ENCODE data around the gene METRN.

The METRN gene

GRCh38 chr16:714558-715476 is at the start of gene METRN:
METRN (plus strand) TSS chr16:715118; CDS start chr16:715290, 172 bp downstream.
- DNase-seq, result peak; percentile 49 to 84 (median 68)

DNA sequence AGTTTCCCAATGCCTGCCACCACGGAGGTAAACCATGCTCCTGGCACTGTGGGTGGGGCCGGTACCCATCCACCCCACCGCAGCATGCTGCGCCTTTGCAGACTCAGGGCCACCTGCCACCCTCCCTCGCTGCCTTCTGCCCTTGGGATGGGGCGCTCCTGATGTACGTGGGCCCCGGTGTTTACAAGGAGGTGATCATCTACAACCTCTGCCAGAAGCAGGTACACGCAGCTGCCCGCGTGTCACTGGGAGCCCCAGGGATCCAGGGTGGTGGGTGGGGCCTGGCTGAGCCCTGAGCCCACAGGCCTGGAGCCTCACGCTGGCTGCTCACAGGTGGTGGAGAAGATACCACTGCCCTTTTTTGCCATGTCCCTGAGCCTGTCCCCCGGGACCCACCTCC is 48.3 kb upstream of the METRN start:
- no peak for DNase-seq

DNA sequence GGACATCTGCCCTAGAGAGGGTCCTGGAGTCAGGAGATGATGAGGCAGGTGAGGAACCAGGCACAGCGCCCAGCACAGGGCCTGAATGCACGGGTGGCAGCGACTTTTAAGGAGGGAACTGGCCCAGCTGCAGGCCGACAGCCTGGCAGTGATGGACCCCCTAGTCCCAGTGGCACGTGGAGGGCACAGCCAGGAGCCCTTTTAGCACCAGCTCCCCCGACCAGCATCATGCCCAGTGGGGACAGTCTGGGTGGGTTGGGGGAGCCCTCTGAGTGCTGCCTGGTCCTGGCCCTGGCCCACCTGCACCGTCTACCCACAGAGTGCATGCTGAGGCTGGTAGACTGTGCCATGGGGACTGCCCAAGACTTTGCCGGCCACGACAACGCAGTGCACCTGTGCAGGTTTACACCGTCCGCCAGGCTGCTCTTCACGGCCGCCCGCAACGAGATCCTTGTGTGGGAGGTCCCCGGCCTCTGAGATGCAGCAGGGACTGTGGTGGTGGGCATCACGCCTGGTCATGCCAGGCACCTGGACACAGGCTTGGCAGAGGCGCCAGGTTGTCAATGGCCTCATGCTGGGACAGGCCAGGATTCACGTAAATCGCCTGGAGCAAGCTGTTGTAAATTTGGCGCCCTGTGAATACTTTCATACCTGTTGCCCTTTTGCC is 47.7 kb upstream of the METRN start:
- no peak for DNase-seq

DNA sequence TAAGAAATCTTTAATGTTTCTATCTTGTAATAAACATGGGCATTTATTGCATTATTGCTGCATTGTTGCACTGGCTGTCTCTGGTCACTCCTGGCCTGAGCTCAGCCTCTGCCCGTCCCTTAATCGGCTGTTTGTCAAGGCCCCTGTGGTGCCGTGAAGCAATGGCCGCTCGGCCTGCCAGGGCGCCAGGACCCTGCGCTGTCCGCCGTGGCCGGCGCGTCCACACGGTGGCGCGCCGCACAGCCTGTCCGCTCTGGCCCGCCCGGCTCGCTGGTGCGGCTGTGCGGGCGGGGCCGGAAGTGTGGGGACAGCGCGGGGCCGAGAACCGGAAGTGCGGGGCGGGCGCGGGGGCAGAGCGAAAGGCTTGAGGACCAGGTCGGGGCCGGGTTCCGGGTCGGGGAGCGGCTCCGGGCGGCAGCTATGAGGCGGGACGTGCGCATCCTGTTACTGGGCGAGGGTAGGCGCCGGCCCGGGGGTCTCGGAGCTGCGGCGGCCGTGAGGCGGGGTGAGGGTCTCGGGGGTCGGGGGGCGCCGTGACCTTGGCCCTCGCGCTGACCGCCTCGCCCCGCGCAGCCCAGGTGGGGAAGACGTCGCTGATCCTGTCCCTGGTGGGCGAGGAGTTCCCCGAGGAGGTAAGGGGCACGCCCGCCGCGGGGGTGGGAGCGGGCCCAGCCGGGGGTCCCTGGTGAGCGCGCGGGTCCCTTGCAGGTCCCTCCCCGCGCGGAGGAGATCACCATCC is 47.0 kb upstream of the METRN start, which contains the start of gene RHOT2:
Gene RHOT2 (plus strand): TSS at position 353 of the 739 bp plus-strand sequence. CDS start 68 bp downstream, at position 421.
- peak; percentile 73 to 89 (median 80) for DNase-seq

- DNase-seq, result no peak
Observed at GRCh38 chr16:668519-669171, 46.3 kb upstream of the METRN start.

GRCh38 chr16:669666-670065 is 45.3 kb upstream of the METRN start:
- no peak for DNase-seq

GRCh38 chr16:670485-671352 is 44.2 kb upstream of the METRN start:
- no peak for DNase-seq

- no peak for DNase-seq
Observed at GRCh38 chr16:671353-672131, 43.4 kb upstream of the METRN start.

- no peak for DNase-seq
Observed at GRCh38 chr16:672371-672770, 42.5 kb upstream of the METRN start.

- no peak for DNase-seq
Observed at GRCh38 chr16:672851-673250, 42.1 kb upstream of the METRN start.

GRCh38 chr16:673399-673991 is 41.4 kb upstream of the METRN start:
- no peak for DNase-seq

- DNase-seq, result no peak
Observed at GRCh38 chr16:674214-674881, 40.6 kb upstream of the METRN start.

DNA sequence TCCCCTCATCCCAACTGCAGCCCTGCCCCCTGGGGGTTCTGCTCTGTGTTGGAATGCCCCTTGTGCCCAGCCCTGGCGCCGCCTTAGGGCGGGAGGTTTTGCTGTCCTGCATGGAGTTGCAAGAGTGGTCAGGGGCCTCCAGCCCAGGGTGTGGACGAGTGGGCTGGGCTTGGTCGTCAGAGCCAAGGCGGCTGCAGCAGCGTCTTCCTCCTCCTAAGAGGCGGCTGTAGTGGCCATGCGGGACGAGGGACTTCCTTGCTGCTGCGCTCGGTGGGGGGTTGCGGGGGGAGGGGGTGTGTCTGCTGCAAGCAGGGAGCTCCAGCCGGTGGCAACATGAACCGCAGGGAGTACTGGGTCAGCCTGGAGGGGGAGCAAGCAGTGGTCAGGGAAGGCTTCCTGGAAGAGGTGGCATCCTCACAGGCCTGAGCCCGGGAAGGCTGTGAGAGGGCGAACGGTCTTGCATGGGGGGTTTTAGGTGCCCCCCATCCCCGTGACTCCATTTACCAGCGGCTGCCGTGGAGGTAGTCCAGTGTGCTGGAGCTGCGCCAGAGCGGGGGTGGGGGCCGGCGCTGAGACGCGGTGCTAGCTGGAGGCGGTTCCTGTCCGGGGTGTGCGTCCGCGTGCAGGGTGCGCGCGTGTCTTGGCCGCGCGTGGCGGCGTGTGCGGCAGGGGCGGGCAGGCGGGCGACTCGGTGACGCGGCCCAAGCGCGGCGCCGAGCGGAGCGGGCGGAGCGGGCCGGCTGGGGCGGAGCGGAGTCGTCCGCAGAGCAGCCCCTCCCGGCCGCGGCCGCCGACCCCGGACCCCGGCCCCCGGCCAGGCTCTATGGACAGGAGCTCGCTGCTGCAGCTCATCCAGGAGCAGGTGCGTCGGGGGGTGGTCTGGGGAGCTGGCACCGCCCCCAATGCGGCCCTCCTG is 39.7 kb upstream of the METRN start, which contains the start of gene RHBDL1:
Gene RHBDL1 (plus strand): TSS at position 704 of the 916 bp plus-strand sequence. CDS start 120 bp downstream, at position 824.
- DNase-seq, result no peak

DNA sequence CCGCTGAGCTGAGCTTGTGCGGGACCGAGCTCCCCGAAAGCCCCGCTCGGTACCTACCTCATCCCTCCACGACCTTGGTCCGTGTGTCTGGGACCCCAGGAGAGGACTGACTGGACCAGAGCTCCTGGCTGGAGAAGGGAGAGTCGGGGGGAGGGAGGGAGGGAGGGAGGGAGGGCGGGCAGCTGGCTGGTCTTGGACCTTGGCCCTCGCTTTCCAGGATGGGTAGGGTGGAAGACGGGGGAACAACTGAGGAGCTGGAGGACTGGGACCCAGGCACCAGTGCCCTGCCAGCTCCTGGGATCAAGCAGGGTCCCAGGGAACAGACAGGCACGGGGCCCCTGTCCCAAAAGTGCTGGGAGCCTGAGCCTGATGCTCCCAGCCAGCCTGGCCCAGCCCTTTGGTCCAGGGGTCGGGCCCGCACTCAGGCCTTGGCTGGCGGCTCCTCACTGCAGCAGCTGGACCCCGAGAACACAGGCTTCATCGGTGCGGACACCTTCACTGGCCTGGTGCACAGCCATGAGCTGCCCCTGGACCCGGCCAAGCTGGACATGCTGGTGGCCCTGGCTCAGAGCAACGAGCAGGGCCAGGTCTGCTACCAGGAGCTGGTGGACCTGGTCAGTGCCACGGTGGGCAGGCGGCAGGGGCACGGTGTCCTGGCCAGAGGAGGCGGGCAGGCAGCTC is 38.9 kb upstream of the METRN start:
- no peak for DNase-seq

- no peak for DNase-seq
Observed at GRCh38 chr16:676565-676902, 38.4 kb upstream of the METRN start.

DNA sequence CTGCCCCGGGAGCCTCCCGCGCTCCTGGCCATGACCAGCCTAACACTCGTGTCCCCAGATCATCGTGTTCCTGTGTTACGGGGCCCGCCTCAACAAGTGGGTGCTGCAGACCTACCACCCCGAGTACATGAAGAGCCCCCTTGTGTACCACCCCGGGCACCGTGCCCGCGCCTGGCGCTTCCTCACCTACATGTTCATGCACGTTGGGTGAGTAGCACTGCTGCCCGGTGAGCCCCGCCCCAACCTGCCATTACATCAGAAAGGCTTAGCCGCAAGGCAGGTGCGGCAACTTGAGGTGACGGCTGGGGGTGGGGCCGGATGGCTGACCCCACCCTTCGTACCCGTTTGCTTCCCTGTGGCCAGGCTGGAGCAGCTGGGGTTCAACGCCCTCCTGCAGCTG is 38.0 kb upstream of the METRN start:
- DNase-seq, result no peak

GRCh38 chr16:677316-678190 is 37.4 kb upstream of the METRN start:
- no peak for DNase-seq
